HUDEP-2 (cell line): ENCODE data around the gene RAVER2.
A peak's percentile ranks its signal among the peaks of the same experiment; 100 is the strongest.
"Not testable (repeated sequence)": the region's sequence is repeated elsewhere in the genome, so short reads cannot be mapped to it uniquely, and the experiment has no call there.

ENCODE experiments used
- DNase-seq, 76 experiments: peaks; one replicate each; lab custom pipeline; 2025; ENCODE audit not compliant: unreplicated experiment in 76 of 76; lab: John Stamatoyannopoulos, UW

RAVER2 gene

GRCh38 chr1:64744492-64745180 lies at the start of gene RAVER2:
TSS of gene RAVER2 (plus strand) at chr1:64745075. CDS start at chr1:64745173, 98 bp downstream.
- DNase-seq, result peak in 41 of 76 experiments; percentile 1 to 54 (median 23)

GRCh38 chr1:64696879-64697278 lies 48.0 kb upstream of the RAVER2 start:
- DNase-seq, result no peak

DNA sequence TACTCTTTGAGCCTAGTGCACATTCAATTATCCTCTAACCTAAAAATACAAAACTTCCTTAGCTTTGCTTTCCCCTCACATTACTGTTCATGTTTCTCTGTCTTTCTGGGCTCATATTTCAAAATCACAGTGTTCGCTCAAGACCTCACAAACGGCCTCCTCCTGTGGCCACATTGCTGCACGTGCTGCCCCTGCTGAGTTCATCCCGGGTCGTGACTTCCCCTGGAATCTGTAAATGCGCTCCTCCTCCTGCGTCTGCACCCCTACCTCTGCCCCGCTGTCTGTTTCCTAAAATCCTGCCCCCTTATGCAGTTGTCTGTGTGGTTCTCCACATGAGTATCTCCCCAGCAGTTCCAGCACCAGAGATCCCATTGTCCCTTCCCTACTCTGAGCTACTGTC lies 45.5 kb upstream of the RAVER2 start:
- no peak for DNase-seq

DNA sequence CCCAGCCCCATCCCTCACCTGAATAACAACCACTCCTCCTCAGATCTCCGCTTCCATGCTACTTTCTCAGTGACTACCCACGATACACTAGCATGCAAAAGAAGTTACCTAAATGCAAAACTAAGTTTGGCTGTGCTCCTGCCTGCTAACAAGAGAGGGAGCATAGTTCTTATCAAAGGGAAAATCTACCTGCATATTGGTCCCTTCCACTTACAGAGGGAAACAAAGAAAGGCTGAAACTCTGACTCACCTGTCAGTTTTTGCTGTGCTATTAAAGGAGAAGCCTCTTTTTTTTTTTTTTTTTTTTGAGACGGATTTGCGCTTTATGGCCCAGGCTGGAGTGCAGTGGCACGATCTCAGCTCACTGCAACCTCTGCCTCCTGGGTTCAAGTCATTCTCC lies 43.8 kb upstream of the RAVER2 start:
- DNase-seq, result no peak

GRCh38 chr1:64701886-64702285 lies 43.0 kb upstream of the RAVER2 start:
- no peak for DNase-seq

DNA sequence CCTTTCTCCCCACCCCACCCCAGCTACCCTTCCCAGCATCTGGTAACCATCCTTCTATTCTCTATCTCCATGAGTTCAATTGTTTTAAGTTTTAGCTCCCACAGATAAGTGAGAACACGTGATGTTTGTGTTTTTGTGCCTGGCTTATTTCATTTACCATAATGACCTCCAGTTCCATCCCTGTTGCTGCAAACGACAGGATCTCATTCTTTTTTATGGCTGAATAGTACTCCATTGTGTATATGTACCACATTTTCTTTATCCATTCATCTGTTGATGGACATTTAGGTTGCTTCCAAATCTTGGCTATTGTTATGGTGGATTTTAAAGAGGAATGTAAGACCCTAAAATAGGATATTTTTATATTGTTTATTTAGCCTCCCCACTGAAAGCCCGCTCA lies 42.2 kb upstream of the RAVER2 start:
- DNase-seq, result not testable (repeated sequence)

GRCh38 chr1:64703600-64703999 lies 41.3 kb upstream of the RAVER2 start:
- no peak for DNase-seq

GRCh38 chr1:64705591-64705990 lies 39.3 kb upstream of the RAVER2 start:
- DNase-seq, result no peak

- no peak for DNase-seq
Measured at GRCh38 chr1:64711266-64711665, 33.6 kb upstream of the RAVER2 start.

GRCh38 chr1:64712049-64712448 lies 32.8 kb upstream of the RAVER2 start:
- DNase-seq, result no peak

- no peak for DNase-seq
Measured at GRCh38 chr1:64715186-64715585, 29.7 kb upstream of the RAVER2 start.

- no peak for DNase-seq
Measured at GRCh38 chr1:64721135-64721534, 23.7 kb upstream of the RAVER2 start.

DNA sequence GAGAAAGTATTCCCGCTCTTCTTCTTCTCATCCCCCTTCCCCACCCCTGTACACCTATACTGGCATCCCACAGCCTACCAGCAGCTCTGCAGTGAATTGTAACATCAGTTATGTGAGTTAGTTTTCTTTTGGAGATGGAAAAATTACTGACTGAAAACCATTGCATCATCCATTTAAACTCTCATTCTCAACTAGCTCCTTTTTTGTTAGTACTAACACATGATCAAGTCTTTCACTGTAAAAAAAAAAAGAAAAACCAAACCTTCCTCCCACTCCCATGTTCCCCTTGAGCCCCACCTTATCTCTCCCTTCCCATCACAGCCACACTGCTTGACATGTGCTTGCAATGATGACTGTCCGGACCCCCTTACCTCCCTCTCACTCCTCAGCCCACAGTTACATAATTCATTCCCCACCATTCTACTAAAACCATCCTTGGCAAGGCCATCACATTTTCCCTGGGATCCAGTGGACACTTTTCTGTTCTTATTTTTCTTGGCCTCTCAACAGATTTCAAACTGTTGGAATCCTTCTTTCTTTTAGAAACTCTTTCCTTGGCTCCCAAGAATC lies 23.2 kb upstream of the RAVER2 start:
- DNase-seq, result no peak

- DNase-seq, result no peak
Measured at GRCh38 chr1:64727861-64728260, 17.0 kb upstream of the RAVER2 start.

DNA sequence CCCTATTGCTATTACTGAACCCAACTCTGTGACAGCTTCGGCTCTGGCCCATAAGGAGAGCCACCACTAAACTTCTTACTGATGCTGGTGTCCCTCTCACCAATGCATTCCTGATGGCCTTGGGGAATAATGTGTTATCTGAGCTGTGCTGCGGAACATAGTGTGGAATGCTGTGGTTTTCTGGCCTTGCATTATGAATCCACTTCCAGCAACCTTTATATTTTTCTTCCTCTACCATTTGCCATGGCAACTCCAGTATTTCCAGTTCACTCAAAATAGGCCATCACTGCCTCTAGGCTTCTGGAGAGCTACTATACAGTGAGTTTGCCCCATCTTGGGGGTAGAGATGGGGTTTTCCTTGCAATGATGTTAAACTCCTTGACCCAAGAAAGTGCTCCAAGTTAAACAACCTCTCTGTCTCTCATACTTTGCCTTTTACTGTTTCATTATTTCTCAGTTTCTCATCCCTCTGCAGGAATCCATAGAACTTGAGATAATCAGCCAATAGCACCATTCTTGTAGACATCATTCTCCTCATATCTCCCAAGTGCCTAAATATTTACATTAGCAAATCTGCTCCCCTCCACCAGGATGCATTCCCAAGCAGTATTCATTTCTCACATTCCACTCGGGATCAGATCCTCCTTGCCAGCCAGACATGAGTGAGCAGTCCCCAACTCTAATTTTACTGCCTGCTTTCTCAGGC lies 11.1 kb upstream of the RAVER2 start:
- DNase-seq, result no peak

- no peak for DNase-seq
Measured at GRCh38 chr1:64734287-64734652, 10.6 kb upstream of the RAVER2 start.

GRCh38 chr1:64740687-64741086 lies 4.2 kb upstream of the RAVER2 start:
- DNase-seq, result not testable (repeated sequence)

DNA sequence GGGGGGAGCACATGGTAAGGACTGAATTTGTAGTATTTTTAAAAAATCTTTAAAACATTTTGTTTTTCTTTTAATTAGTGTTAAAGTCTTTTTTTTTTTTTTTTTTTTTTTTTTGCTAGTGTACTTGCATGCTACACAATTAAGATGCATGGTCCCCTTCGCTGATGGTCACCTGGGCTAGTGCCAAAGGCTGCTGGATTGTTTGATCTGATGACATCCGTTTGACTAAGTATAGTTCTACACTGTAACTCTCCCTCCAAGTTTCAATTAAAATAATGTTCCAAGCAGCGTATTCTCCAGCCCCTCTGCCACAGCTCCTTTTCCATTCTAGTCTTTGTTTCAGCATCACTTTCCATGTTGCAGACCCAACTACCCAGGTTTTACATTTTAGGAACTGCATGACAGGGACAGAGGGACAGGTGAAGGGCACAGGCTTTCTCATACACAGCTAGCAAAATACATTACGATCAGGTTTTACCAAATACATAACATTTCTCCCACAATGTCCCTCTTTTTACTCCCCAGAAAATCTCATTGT lies 852 bp upstream of the RAVER2 start:
- DNase-seq, result no peak

DNA sequence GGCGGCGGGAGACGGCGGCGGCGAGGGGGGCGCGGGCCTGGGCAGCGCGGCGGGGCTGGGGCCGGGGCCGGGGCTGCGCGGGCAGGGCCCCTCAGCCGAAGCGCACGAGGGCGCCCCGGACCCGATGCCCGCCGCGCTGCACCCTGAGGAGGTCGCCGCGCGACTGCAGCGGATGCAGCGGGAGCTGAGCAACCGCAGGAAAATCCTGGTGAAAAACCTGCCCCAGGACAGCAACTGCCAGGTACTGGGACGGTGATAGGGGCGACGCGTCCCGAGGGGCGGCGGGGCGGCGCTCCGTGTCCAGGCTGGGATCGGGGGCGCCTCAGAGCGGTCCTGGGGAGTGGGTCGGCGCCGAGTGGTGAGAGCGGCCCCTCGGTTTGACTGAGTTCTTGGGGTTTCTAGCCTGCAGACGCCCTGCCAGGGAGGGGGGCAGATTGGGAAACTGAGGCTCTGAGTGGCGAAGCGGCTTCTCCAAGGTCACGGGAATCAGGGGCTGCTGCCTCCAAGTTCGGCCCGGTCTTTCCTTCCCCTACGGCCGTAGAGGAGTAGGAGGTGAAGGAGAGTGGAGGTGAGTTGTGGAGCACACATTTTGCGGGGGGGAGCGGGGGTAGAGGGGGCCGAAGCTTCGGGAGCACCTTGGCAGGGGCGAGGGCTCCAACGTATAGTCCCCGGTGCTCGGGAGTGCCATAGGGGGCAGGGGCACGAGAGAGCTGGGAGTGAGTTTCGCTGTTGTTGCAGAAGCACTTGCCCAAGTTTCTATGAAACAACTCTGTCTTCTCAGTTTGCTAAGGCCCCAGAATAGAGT lies 508 bp downstream of the RAVER2 start:
- peak in 8 of 76 experiments; percentile 4 to 28 (median 14) for DNase-seq

DNA sequence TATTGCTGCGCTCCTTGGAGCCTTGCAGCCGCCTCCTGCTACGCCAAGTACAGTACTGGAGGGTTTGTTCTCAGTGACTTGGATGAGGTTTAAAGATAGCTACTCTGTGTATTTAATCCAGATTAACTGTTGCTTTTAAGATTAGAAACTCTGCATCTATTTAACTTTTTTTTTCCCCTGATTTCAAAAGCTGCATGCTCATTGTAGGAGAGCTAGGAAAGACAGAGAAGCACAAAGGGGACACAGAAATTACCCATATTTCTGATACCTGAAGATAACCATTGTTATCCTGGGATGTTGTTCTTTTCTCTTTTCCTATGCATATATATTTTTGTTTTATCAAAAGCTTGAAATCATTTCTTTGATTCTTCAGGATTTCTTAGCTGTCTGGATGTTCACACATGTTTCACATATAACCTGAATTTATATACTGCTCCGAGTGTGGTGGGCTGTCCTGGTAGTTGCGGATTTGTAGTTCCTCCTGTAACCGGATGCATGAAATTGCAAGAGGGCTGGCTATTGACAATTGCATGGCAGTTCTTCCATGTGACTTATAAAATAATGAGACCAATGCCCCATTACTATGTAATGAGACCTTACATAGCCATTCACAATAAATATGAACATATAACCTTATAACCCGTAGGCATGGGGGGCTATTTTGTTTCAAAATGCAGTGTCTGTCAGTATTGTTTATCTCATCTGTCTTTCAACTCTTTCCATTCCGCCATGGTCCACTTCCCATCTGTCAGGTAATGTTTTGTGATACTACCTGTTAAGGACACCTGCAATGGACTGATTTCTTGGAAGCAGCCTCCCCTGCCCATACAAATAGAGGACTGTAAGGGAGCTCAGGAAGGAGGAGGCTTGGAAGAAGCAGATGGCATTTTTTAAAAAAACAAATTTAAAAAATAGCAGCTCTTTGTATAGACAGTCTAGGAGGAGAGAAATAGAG lies 1.4 kb downstream of the RAVER2 start:
- peak in 2 of 76 experiments; percentile 21 to 51 for DNase-seq
